Pancreas (tissue), 10 donors: ENCODE measurements around the gene KRT7. TPM values are rescaled to one million over a fixed set of nuclear protein-coding genes. Genes with fewer than 3 reads are reported as not detected.
A peak's percentile ranks its signal among the peaks of the same experiment; 100 is the strongest.

Experiments used
- ATAC-seq, 4 donors: fragments of 200-7000 bp; cut with Tn5 transposase; one replicate each; pipeline versions ENCODE4 v1.8.0 to v1.9.1; 2020; ENCODE audit warnings: mild to moderate bottlenecking in 4 of 4, moderate library complexity in 4 of 4
- DNase-seq, 6 donors: peaks; one replicate each; pipeline ENCODE4 v3.0.0-alpha.2; 2020
- FAIRE-seq: peaks from 2 replicates; lab custom pipeline; 2012; peaks lifted over from hg19 to GRCh38; lab: Jason Lieb, UNC
- H3K27ac ChIP-seq, 4 donors: fragments of 200-600 bp; sonication (generic); 1 replicate in 3 of 4; 2 replicates in 1 of 4; pipeline versions ENCODE4 v1.5.0 to v1.8.0; 2020
- H3K27me3 ChIP-seq, 4 donors: fragments of 200-600 bp; one replicate each; pipeline ENCODE4 v1.8.0; 2021
- H3K36me3 ChIP-seq, 3 donors: fragments of 200-600 bp; sonication (generic) in 1 of 3; one replicate each; pipeline versions ENCODE4 v1.5.0 to v1.8.0; 2020 to 2021
- H3K4me1 ChIP-seq, 3 donors: fragments of 200-600 bp; one replicate each; pipeline ENCODE4 v1.8.0; 2021
- H3K4me3 ChIP-seq, 4 donors: fragments of 200-600 bp; sonication (generic) in 2 of 4; one replicate each; pipeline versions ENCODE4 v1.5.0 to v1.8.0; 2020 to 2021
- H3K9me3 ChIP-seq, 4 donors: fragments of 200-600 bp; one replicate each; pipeline ENCODE4 v1.8.0; 2021
- CTCF ChIP-seq, 4 donors: fragments of 200-600 bp; sonication (generic) in 3 of 4; IDR thresholded peaks; one replicate each; pipeline versions ENCODE4 v1.5.0 to v1.8.0; 2021; ENCODE audit warnings: antibody characterized with exemption in 4 of 4
- WGBS, 2 donors: extraction: QIAGEN DNeasy Blood & Tissue Kit; methylation state at CpG; one replicate each; pipeline ENCODE4 v1.1.7; 2013; 5-methylcytosine and 5-hydroxymethylcytosine counted together
- intact Hi-C, 3 donors: fragments of 100-400 bp; cut with DNase I; formaldehyde crosslinking; loops; one replicate each; pipeline versions ENCODE4 v1.11.1 to v1.14.2; 2022
- polyA plus RNA-seq, 2 donors: library from polyadenylated mRNA; stranded (reverse); fragments of 200-250 nt; gene quantifications; one replicate each; pipeline ENCODE4 v1.2.3, GENCODE V29; 2013
- total RNA-seq, 6 donors: library from RNA; stranded (reverse); fragmentation: NEBNext Ultra II Directional in 4 of 6; extraction: Animal tissue kit (Norgen Biotek cat#: 25700) in 4 of 6; gene quantifications; one replicate each; pipeline versions ENCODE4 v1.2.1 to v1.2.4, GENCODE V29; 2021 to 2023
- donor health status: healthy with polysubstance abuse.
- donor health status: DM: no; HTN: no; CAD: no; lungs with moderate emphysema.
- donor health status: DM: no; HTN: no; CAD: no.
- donor health status: control.
- donor health status: control.
- donor health status: Bipolar disorder and iron deficiency.
- donor health status: DM: yes; HTN: yes; CAD: no.
- donor health status: DM: no; HTN: no; CAD: no.
- donor health status: DM: no; HTN: no; CAD: no.
- donor health status: DM: yes; HTN: yes; CAD: no.

The KRT7 gene
- total and polyA plus RNA-seq, 8 donors = 57.5 to 336 (median 116) TPM

- ATAC-seq = no peak
- WGBS, 2 donors = 97 to 98% methylated on average over 10 to 11 of the region's 11 CpGs
- peaks cover 22 to 28% (median 27%) of the 10 kb centered on the region in 3 donors for H3K4me1 ChIP-seq
- FAIRE-seq = no peak
- no peaks in the 10 kb centered on the region for H3K9me3 ChIP-seq
- H3K27me3 ChIP-seq = no peaks in the 10 kb centered on the region
- no peaks in the 10 kb centered on the region for H3K36me3 ChIP-seq
- no peak overlapping the region for H3K27ac ChIP-seq
- TF ChIP-seq CTCF (IDR thresholded peaks at IDR 0.05) = no peak
- no peak overlapping the region for H3K4me3 ChIP-seq
- intact Hi-C loops = no loop called here
- DNase-seq = peak in 2 of 6 donors; percentile 8
Measured at GRCh38 chr12:52252728-52253343, 19.8 kb downstream of the KRT7 start.

- Histone ChIP-seq H3K4me3 (no peak overlapping the region), H3K27me3 (no peaks in the 10 kb centered on the region), H3K9me3 (no peaks in the 10 kb centered on the region), H3K4me1 (peaks cover 14 to 20% (median 20%) of the 10 kb centered on the region in 3 donors), H3K27ac (no peak overlapping the region), H3K36me3 (no peaks in the 10 kb centered on the region)
- no peak for ATAC-seq
- WGBS, 2 donors = 90 to 96% methylated on average over 14 of the region's 14 CpGs
- no peak for TF ChIP-seq CTCF (IDR thresholded peaks at IDR 0.05)
- intact Hi-C loops = no loop called here
- no peak for FAIRE-seq
- DNase-seq = peak in 2 of 6 donors; percentile 9 to 11
Measured at GRCh38 chr12:52253391-52254179, 20.5 kb downstream of the KRT7 start.

GRCh38 chr12:52254180-52254964, 21.3 kb downstream of the KRT7 start:
- H3K27ac ChIP-seq = no peak overlapping the region
- no peak for ATAC-seq
- H3K36me3 ChIP-seq = no peaks in the 10 kb centered on the region
- no peak overlapping the region for H3K4me3 ChIP-seq
- H3K9me3 ChIP-seq = no peaks in the 10 kb centered on the region
- TF ChIP-seq CTCF (IDR thresholded peaks at IDR 0.05) = no peak
- DNase-seq = peak in 2 of 6 donors; percentile 6 to 7
- intact Hi-C loops = no loop called here
- no peaks in the 10 kb centered on the region for H3K27me3 ChIP-seq
- 94 to 95% methylated on average over 10 of the region's 10 CpGs for WGBS, 2 donors
- peaks cover 11 to 15% (median 13%) of the 10 kb centered on the region in 3 donors for H3K4me1 ChIP-seq
- no peak for FAIRE-seq

GRCh38 chr12:52254965-52255751, 22.1 kb downstream of the KRT7 start:
- H3K9me3 ChIP-seq = no peaks in the 10 kb centered on the region

More at GRCh38 chr12:52254965-52255751, 22.1 kb downstream of the KRT7 start:
- no peak overlapping the region for H3K27ac ChIP-seq
- DNase-seq = peak in 2 of 6 donors; percentile 1 to 7
- WGBS, 2 donors = 76 to 77% methylated on average over 7 of the region's 7 CpGs
- ATAC-seq = no peak
- no peak overlapping the region for H3K4me3 ChIP-seq
- no peaks in the 10 kb centered on the region for H3K27me3 ChIP-seq
- intact Hi-C loops = no loop called here
- peaks cover 5 to 14% (median 7%) of the 10 kb centered on the region in 3 donors for H3K4me1 ChIP-seq
- H3K36me3 ChIP-seq = no peaks in the 10 kb centered on the region
- TF ChIP-seq CTCF (IDR thresholded peaks at IDR 0.05) = no peak
- FAIRE-seq = no peak
